ENCODE measurements around the gene ZFPM1. TPM values are rescaled to one million over a fixed set of nuclear protein-coding genes. Genes with fewer than 3 reads are reported as not detected.
A peak's percentile ranks its signal among the peaks of the same experiment; 100 is the strongest.

Gene ZFPM1
- total RNA-seq, 1 donor from 2014 or later = 0.64 TPM

- DNase-seq (ENCODE audit: low read depth in 2 of 2) = no peak
These were observed 84.8 kb downstream of the ZFPM1 start for GRCh38 chr16:88537859-88538258.

GRCh38 chr16:88538366-88539060 is 85.4 kb downstream of the ZFPM1 start:
- DNase-seq (ENCODE audit: low read depth in 2 of 2) = no peak

DNA sequence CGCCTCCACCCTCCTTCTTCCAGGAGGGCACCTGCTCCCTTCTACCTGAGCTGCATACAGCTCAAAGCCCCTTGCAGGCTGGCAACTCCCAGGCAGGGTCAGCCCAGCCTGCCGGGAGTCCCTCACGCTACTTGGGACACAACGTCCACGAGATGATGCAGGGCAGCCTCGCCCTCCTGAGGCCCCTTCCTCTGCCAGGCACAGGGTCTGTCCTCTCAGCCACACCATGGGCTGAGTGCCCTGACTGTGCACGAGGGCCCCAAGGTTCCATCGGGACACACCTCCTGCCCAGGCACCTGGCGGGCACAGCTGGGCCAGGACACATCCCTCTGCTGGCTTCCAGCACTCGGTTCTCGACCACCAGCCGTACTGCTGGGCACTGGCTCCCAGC is 86.2 kb downstream of the ZFPM1 start:
- DNase-seq (ENCODE audit: low read depth in 2 of 2) = no peak

- no peak for DNase-seq (ENCODE audit: low read depth in 2 of 2)
These were observed 86.7 kb downstream of the ZFPM1 start for GRCh38 chr16:88539652-88540345.

DNA sequence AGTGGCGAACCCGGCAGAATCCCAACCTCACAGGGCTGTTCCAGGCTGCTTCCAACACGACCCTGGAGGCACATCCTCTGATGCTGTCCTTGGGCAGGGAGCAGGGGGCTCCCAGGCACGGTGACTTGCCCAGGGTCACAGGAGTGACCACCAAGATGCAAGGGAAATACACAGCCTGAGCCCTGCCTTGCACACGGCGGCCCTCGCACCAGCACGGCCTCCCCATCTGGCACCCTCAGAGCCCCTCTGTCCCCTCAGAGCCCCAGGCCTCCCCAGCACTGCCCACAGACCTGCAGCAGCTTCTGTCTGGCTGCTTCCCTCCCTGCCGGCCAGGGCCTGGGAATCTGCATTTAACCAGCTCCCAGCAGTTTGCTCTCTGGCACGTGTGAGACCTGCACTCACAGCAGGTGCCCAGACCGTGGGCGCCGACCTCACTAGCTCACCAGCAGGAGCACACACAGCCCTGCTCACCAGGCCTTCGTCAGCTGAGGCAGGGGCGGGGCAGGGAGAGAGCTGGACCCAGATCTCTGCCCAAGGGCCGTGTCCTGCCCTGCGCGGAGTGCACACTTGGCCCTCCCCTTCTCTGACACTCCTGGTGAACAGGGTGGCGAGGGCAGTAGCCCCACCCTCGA is 87.4 kb downstream of the ZFPM1 start:
- DNase-seq (ENCODE audit: low read depth in 2 of 2) = no peak

DNA sequence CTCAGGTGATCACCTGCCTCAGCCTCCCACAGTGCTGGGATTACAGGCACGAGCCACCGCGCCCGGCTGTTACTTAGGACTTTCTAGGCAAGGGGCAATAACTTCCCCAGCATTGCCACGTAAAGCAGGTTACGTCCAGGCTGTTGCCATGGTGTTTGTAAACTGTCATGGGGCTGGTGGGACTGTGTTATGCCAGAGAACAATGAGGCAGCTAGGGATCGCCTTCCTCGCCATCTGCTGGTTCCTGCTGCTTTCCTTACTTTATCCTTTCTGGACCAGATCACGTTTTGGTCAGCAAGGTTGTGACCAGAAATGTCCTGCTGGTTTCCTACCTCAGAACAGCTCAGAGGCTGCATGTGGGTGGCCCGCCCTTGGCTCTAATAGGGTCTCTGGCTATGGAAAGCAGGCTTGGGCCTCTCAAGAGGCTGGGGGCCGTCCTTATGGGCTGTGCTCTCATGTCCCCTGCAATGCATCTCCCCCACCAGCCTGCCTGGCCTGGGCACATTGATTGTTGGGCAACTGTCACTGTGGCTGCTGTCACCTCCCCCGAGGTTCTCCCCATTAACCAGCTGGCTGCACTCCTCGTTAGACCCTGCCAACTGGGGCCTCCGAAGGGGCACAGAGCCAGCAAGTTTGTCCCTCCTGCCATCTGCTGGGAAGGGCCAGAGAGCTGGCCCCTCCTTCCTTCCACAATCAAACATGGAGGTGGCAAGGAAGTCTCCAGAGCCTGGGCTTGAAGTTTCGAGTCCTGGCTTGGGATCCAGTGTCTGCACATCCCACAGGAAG is 88.9 kb downstream of the ZFPM1 start:
- DNase-seq (ENCODE audit: low read depth in 2 of 2) = no peak

GRCh38 chr16:88543230-88543813 is 90.2 kb downstream of the ZFPM1 start:
- no peak for DNase-seq (ENCODE audit: low read depth in 2 of 2)

- DNase-seq (ENCODE audit: low read depth in 2 of 2) = no peak
These were observed 92.7 kb downstream of the ZFPM1 start for GRCh38 chr16:88545781-88546180.

DNA sequence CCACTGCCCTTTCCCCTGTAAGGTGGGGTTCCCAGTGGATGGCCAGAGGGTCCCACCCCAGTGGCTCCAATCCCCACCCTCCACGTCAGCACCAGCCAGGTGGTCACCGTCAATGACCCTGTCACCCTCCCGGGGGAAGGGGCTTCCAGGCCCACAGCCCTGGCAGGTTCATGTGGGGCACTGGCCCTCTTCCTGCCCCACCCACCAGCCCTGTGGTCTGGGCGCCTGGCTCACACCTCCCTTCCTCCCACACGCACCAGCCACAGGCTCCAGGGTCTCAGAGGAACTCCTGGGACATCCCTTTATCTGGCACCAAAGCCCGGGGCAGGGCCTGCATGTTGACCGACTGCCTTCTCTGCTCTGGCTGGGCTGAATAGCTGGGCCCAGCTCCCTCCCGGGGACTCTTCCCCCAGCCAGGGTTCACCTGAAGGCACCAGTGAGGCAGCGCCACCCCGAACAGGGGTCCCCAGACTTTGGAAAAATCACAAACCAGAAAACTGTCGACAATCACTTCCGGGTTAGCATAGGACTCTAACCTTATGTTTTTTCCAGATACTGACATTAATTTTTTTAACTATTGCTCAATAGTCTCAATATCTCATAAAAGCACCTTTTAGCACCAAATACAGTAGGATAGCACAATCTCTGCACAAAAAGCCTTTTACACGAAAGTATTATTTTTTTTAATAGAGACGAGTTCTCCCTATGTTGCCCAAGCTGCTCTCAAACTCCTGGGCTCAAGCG is 95.2 kb downstream of the ZFPM1 start:
- no peak for DNase-seq (ENCODE audit: low read depth in 2 of 2)

GRCh38 chr16:88548985-88549384 is 95.9 kb downstream of the ZFPM1 start:
- no peak for DNase-seq (ENCODE audit: low read depth in 2 of 2)

GRCh38 chr16:88549671-88550245 is 96.7 kb downstream of the ZFPM1 start:
- no peak for DNase-seq (ENCODE audit: low read depth in 2 of 2)

GRCh38 chr16:88550246-88550661 is 97.2 kb downstream of the ZFPM1 start:
- no peak for DNase-seq (ENCODE audit: low read depth in 2 of 2)

DNA sequence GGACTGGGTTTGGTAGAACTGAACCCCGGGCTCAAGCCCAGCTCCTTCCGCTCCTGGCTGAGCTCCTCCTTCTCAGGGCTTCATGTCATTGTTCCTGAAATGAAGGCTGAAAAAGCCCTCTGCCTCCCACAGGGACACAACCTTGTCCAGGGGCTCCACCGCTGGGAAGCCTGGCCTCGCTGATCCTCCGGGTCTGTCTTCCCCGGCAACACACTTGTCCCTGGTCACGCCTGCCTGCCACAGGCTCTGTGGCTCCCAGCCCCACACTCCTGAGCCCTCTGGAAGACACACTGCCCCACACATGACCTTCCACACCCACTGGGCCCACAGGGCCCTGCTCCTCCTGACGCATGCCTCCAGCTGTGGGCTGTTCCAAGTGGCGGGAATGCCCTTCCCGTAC is 99.1 kb downstream of the ZFPM1 start:
- DNase-seq (ENCODE audit: low read depth in 2 of 2) = no peak

GRCh38 chr16:88552815-88553214 is 99.7 kb downstream of the ZFPM1 start:
- DNase-seq (ENCODE audit: low read depth in 2 of 2) = no peak

GRCh38 chr16:88553739-88554138 is 100.7 kb downstream of the ZFPM1 start:
- DNase-seq (ENCODE audit: low read depth in 2 of 2) = no peak

DNA sequence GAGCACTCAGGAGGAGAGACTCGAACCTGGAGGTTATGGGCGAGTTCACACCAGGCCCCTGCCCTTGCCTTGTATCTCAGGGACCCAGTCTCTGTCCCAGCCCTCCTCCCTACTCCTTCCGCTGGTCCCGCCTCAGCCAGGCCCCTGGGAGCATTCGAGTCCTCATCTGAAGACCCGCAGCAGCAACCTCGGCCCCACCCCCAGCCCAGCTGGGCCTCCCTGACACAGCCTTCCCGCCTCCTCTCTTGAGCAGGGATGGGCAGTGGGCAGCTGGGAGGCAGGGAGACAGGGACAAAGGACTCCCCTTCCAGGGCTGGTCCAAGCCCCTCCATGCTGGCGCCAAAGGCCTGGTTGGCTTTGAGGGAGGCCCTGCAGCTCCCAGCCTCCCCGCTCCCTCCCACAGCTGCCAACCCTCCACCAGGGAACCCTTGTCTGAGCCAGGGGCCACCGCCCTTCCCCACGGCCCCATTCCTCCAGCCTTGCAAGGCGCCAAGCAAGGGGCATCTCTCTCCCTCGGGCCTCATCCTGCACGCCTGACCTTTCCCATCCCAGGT is 101.7 kb downstream of the ZFPM1 start:
- DNase-seq (ENCODE audit: low read depth in 2 of 2) = no peak

DNA sequence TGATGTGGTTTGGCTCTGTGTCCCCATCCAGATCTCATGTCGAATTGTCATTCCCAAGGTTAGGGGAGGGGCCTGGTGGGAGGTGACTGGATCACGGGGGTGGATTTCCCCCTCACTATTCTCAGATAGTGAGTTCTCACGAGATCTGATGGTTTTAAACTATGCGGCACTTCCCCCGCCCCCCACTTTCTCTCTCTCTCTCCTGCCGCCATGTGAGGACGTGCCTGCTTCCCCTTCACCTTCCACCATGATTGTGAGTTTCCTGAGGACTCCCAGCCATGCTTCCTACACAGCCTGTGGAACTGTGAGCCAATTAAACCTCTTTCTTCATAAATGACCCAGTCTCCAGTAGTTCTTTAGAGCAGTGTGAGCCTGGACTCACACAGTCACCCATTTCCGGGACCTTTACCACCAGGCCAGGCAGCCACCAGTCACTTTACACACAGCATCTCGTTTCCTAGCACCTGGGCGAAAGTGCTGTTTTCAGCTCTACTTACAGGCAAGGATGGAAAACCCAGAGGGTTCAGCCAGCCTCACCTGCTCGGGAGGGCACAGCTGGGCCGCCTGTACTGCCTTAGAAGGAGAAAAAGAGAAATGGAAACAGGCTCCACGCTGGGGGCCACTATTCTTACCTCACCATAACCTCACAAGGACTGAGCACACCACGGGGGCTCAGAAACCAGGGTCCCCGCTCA is 103.4 kb downstream of the ZFPM1 start:
- DNase-seq (ENCODE audit: low read depth in 2 of 2) = no peak

DNA sequence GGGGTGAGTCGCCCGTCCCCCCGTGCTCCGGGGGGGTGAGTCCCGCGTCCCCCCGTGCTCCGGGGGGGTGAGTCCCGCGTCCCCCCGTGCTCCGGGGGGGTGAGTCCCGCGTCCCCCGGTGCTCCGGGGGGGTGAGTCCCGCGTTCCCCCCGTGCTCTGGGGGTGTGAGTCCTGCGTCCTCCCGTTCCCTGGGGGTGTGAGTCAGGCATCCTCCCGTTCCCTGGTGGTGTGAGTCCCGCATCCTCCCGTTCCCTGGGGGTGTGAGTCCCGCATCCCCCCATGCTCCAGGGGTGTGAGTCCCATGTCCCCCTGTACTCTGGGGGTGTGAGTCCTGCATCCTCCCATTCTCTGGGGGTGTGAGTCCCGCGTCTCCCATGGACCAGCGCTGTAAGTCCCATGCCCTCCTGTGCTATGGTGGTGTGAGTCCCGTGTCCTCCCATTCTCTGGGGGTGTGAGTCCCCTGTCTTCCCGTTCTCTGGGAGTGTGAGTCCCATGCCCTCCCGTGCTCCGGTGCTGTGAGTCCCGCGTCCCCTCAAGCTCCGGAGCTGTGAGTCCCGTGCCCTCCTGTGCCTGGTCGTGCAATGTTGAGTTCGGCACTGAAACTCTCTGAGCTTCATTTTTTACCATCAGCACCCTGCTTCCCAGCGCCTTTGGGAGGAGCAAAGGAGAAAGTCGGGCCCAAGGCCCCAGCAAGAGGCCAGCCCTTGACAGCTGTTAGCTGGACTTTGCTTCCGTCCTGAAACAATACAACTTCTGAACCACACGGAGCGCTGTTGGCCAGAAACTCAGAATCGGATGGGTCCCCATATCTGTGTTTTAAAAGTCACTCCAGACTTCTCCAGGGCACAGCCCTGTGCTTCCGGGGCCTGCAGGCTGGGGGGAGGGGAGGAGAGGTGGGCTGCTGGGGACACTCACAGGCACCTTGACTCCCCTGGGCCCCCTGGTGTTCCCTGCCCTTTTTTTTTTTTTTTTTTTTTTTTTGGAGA is 105.7 kb downstream of the ZFPM1 start:
- DNase-seq (ENCODE audit: low read depth in 2 of 2) = peak; percentile 20 to 70

All from dermis microvascular lymphatic vessel endothelial cell (primary cell).